ENCODE results near the gene METTL9. TPM values are rescaled to one million over a fixed set of nuclear protein-coding genes. Genes with fewer than 3 reads are reported as not detected.

Gene METTL9
- total and polyA plus RNA-seq, 2 of the 13 experiments (the other 11 are each of a cell fraction or from before 2014, with no cell fraction given): 123 to 204 TPM

GRCh38 chr16:21638573-21638975, 39.2 kb downstream of the METTL9 start (continued):
- peak; percentile 86 for TF ChIP-seq ARID3A (IDR thresholded peaks at IDR 0.05; ENCODE audit: low read depth, low read length)
- TF ChIP-seq, protein P1, sequence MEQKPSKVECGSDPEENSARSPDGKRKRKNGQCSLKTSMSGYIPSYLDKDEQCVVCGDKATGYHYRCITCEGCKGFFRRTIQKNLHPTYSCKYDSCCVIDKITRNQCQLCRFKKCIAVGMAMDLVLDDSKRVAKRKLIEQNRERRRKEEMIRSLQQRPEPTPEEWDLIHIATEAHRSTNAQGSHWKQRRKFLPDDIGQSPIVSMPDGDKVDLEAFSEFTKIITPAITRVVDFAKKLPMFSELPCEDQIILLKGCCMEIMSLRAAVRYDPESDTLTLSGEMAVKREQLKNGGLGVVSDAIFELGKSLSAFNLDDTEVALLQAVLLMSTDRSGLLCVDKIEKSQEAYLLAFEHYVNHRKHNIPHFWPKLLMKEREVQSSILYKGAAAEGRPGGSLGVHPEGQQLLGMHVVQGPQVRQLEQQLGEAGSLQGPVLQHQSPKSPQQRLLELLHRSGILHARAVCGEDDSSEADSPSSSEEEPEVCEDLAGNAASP (CRISPR knock-in tag; IDR thresholded peaks at IDR 0.05; ENCODE audit: borderline replicate concordance): no peak
- TF ChIP-seq TCF7 (IDR thresholded peaks at IDR 0.05; ENCODE audit: low read depth): peak; percentile 93
- TF ChIP-seq XRCC5 (optimal IDR thresholded peaks at IDR 0.05; ENCODE audit: low read length): peak; percentile 74
- TF ChIP-seq HHEX (CRISPR knock-in tag; IDR thresholded peaks at IDR 0.05): peak; percentile 95
- peak; percentile 41 for TF ChIP-seq PRPF4 (IDR thresholded peaks at IDR 0.05; ENCODE audit: low read depth, low read length, poor library complexity, severe bottlenecking)
- TF ChIP-seq KAT8 (CRISPR knock-in tag; IDR thresholded peaks at IDR 0.05): peak; percentile 58; the same call in 1 of the 2 replicates
- TF ChIP-seq, protein P2, sequence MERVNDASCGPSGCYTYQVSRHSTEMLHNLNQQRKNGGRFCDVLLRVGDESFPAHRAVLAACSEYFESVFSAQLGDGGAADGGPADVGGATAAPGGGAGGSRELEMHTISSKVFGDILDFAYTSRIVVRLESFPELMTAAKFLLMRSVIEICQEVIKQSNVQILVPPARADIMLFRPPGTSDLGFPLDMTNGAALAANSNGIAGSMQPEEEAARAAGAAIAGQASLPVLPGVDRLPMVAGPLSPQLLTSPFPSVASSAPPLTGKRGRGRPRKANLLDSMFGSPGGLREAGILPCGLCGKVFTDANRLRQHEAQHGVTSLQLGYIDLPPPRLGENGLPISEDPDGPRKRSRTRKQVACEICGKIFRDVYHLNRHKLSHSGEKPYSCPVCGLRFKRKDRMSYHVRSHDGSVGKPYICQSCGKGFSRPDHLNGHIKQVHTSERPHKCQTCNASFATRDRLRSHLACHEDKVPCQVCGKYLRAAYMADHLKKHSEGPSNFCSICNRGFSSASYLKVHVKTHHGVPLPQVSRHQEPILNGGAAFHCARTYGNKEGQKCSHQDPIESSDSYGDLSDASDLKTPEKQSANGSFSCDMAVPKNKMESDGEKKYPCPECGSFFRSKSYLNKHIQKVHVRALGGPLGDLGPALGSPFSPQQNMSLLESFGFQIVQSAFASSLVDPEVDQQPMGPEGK (CRISPR knock-in tag; IDR thresholded peaks at IDR 0.05): peak; percentile 63
- TF ChIP-seq RBM22 (optimal IDR thresholded peaks at IDR 0.05; ENCODE audit: low read length): peak; percentile 66
- TF ChIP-seq ZMYM3 (CRISPR knock-in tag; IDR thresholded peaks at IDR 0.05): peak; percentile 49
- TF ChIP-seq, protein P3, sequence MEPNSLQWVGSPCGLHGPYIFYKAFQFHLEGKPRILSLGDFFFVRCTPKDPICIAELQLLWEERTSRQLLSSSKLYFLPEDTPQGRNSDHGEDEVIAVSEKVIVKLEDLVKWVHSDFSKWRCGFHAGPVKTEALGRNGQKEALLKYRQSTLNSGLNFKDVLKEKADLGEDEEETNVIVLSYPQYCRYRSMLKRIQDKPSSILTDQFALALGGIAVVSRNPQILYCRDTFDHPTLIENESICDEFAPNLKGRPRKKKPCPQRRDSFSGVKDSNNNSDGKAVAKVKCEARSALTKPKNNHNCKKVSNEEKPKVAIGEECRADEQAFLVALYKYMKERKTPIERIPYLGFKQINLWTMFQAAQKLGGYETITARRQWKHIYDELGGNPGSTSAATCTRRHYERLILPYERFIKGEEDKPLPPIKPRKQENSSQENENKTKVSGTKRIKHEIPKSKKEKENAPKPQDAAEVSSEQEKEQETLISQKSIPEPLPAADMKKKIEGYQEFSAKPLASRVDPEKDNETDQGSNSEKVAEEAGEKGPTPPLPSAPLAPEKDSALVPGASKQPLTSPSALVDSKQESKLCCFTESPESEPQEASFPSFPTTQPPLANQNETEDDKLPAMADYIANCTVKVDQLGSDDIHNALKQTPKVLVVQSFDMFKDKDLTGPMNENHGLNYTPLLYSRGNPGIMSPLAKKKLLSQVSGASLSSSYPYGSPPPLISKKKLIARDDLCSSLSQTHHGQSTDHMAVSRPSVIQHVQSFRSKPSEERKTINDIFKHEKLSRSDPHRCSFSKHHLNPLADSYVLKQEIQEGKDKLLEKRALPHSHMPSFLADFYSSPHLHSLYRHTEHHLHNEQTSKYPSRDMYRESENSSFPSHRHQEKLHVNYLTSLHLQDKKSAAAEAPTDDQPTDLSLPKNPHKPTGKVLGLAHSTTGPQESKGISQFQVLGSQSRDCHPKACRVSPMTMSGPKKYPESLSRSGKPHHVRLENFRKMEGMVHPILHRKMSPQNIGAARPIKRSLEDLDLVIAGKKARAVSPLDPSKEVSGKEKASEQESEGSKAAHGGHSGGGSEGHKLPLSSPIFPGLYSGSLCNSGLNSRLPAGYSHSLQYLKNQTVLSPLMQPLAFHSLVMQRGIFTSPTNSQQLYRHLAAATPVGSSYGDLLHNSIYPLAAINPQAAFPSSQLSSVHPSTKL (CRISPR knock-in tag; IDR thresholded peaks at IDR 0.05): peak; percentile 93
- TF ChIP-seq FOSL2 (CRISPR knock-in tag; IDR thresholded peaks at IDR 0.05): peak; percentile 94
- TF ChIP-seq ZMYM4 (CRISPR knock-in tag; IDR thresholded peaks at IDR 0.05): peak; percentile 68
- TF ChIP-seq NCOA2 (CRISPR knock-in tag; IDR thresholded peaks at IDR 0.05): peak; percentile 78
- TF ChIP-seq CREM (IDR thresholded peaks at IDR 0.05): peak; percentile 78
- TF ChIP-seq CREM (CRISPR knock-in tag; IDR thresholded peaks at IDR 0.05): no peak
- peak; percentile 81 for TF ChIP-seq HMG20A (CRISPR knock-in tag; IDR thresholded peaks at IDR 0.05; ENCODE audit: borderline replicate concordance)
- peak; percentile 88 for TF ChIP-seq MIER3 (CRISPR knock-in tag; IDR thresholded peaks at IDR 0.05; ENCODE audit: borderline replicate concordance)
- peak; percentile 70 for TF ChIP-seq HDAC1 (CRISPR knock-in tag; IDR thresholded peaks at IDR 0.05)

Data from HepG2 (cell line).